ENCODE results near the gene USP15. TPM values are rescaled to one million over a fixed set of nuclear protein-coding genes. Genes with fewer than 3 reads are reported as not detected.
A peak's percentile ranks its signal among the peaks of the same experiment; 100 is the strongest.

Gene USP15
- total and polyA plus RNA-seq, 4 experiments from 2014 or later: 79.1 to 156 (median 119) TPM

- Mint-ChIP-seq H3K9me3 (peaks cover 0 to 2% (median 0%) of the 10 kb centered on the region in 8 donors), H3K27ac (peak overlapping the region; percentile 21 to 95 (median 70)), H3K27me3 (no peaks in the 10 kb centered on the region), H3K4me1 (peaks cover 46 to 86% (median 60%) of the 10 kb centered on the region in 4 donors), H3K4me3 (peak overlapping the region; percentile 70 to 98 (median 83)), H3K36me3 (peaks cover 11 to 27% of the 10 kb centered on the region in 2 donors)
- ChIA-PET POLR2A (ENCODE audit: partially characterized antibody) (interaction anchor here (0.9 kb wide), 1 partner anchor 12 kb away, joined by 3 read pairs; no protein-coding TSS in a partner anchor), CTCF (ENCODE audit: partially characterized antibody) (no interaction called here)
- DNase-seq: no peak
- Histone ChIP-seq H3K4me3 (ENCODE audit: low read length in 2 of 2) (peak overlapping the region in 1 of 2 donors; percentile 29), H3K4me1 (ENCODE audit: insufficient read depth, low read length) (peaks cover 79% of the 10 kb centered on the region), H3K36me3 (ENCODE audit: insufficient read depth, low read length) (no peaks in the 10 kb centered on the region), H3K27ac (ENCODE audit: low read depth, low read length) (peak overlapping the region; percentile 46), H3K9me3 (ENCODE audit: control insufficient read depth in 1 of 2, low read length in 2 of 2) (no peaks in the 10 kb centered on the region), H3K27me3 (ENCODE audit: insufficient read depth, low read length) (no peaks in the 10 kb centered on the region)
- intact Hi-C loops (cut with micrococcal nuclease): loop anchor here (5.0 to 10.0 kb wide), 4 partner anchors 34 to 532 kb away; no protein-coding TSS in a partner anchor
Measured at GRCh38 chr12:62263232-62263631, 3.0 kb downstream of the USP15 start.

- peak overlapping the region; percentile 46 for H3K27ac ChIP-seq (ENCODE audit: low read depth, low read length)
- Mint-ChIP-seq H3K27ac (peak overlapping the region; percentile 53 to 95 (median 90)), H3K4me3 (peak overlapping the region; percentile 70 to 98 (median 83)), H3K36me3 (peaks cover 11 to 29% of the 10 kb centered on the region in 2 donors), H3K27me3 (no peaks in the 10 kb centered on the region), H3K9me3 (peaks cover 0 to 2% (median 0%) of the 10 kb centered on the region in 8 donors), H3K4me1 (peaks cover 47 to 86% (median 61%) of the 10 kb centered on the region in 4 donors)
- intact Hi-C loops (cut with micrococcal nuclease): loop anchor here (5.0 to 10.0 kb wide), 4 partner anchors 33 to 531 kb away; no protein-coding TSS in a partner anchor
- H3K4me3 ChIP-seq (ENCODE audit: low read length in 2 of 2): peak overlapping the region; percentile 3 to 29
- no peaks in the 10 kb centered on the region for H3K9me3 ChIP-seq (ENCODE audit: control insufficient read depth in 1 of 2, low read length in 2 of 2)
- no peaks in the 10 kb centered on the region for H3K27me3 ChIP-seq (ENCODE audit: insufficient read depth, low read length)
- H3K4me1 ChIP-seq (ENCODE audit: insufficient read depth, low read length): peaks cover 79% of the 10 kb centered on the region
- ChIA-PET POLR2A (ENCODE audit: partially characterized antibody) (interaction anchor here (0.9 kb wide), 1 partner anchor 11 kb away, joined by 3 read pairs; no protein-coding TSS in a partner anchor), CTCF (ENCODE audit: partially characterized antibody) (no interaction called here)
- no peaks in the 10 kb centered on the region for H3K36me3 ChIP-seq (ENCODE audit: insufficient read depth, low read length)
- peak in 1 of 5 donors; percentile 37 for DNase-seq
Measured at GRCh38 chr12:62263966-62264365, 3.8 kb downstream of the USP15 start.

GRCh38 chr12:62264706-62265105 lies 4.5 kb downstream of the USP15 start:
- DNase-seq: peak in 2 of 5 donors; percentile 18 to 21
- H3K4me3 ChIP-seq (ENCODE audit: low read length in 2 of 2): no peak overlapping the region
- intact Hi-C loops (cut with micrococcal nuclease): loop anchor here (5.0 to 10.0 kb wide), 4 partner anchors 33 to 530 kb away; no protein-coding TSS in a partner anchor

GRCh38 chr12:62265511-62265910 lies 5.3 kb downstream of the USP15 start:
- H3K4me1 ChIP-seq (ENCODE audit: insufficient read depth, low read length): peaks cover 92% of the 10 kb centered on the region
- H3K4me1 Mint-ChIP-seq: peaks cover 56 to 85% (median 72%) of the 10 kb centered on the region in 4 donors
- no peaks in the 10 kb centered on the region for H3K27me3 Mint-ChIP-seq
- peaks cover 7 to 20% of the 10 kb centered on the region in 2 donors for H3K36me3 Mint-ChIP-seq
- no peak overlapping the region for H3K27ac ChIP-seq (ENCODE audit: low read depth, low read length)
- H3K27me3 ChIP-seq (ENCODE audit: insufficient read depth, low read length): no peaks in the 10 kb centered on the region
- peak overlapping the region in 3 of 8 donors; percentile 9 to 98 (median 43) for H3K4me3 Mint-ChIP-seq
- no peaks in the 10 kb centered on the region for H3K36me3 ChIP-seq (ENCODE audit: insufficient read depth, low read length)
- ChIA-PET POLR2A (ENCODE audit: partially characterized antibody) (no interaction called here), CTCF (ENCODE audit: partially characterized antibody) (no interaction called here)
- no peak for DNase-seq
- no peaks in the 10 kb centered on the region for H3K9me3 ChIP-seq (ENCODE audit: control insufficient read depth in 1 of 2, low read length in 2 of 2)
- peak overlapping the region in 3 of 7 donors; percentile 48 to 95 (median 81) for H3K27ac Mint-ChIP-seq
- peaks cover 0 to 2% (median 0%) of the 10 kb centered on the region in 8 donors for H3K9me3 Mint-ChIP-seq
- H3K4me3 ChIP-seq (ENCODE audit: low read length in 2 of 2): peak overlapping the region in 1 of 2 donors; percentile 17
- intact Hi-C loops (cut with micrococcal nuclease): loop anchor here (10.0 kb wide), 1 partner anchor 529 kb away; no protein-coding TSS in a partner anchor

More at GRCh38 chr12:62264706-62265105, 4.5 kb downstream of the USP15 start:
- ChIA-PET CTCF (ENCODE audit: partially characterized antibody) (no interaction called here), POLR2A (ENCODE audit: partially characterized antibody) (no interaction called here)
- H3K27me3 ChIP-seq (ENCODE audit: insufficient read depth, low read length): no peaks in the 10 kb centered on the region
- H3K27ac ChIP-seq (ENCODE audit: low read depth, low read length): peak overlapping the region; percentile 46
- Mint-ChIP-seq H3K27ac (peak overlapping the region; percentile 81 to 95 (median 88)), H3K36me3 (peaks cover 11 to 25% of the 10 kb centered on the region in 2 donors), H3K4me1 (peaks cover 49 to 83% (median 64%) of the 10 kb centered on the region in 4 donors), H3K4me3 (peak overlapping the region; percentile 73 to 98 (median 83)), H3K9me3 (peaks cover 0 to 2% (median 0%) of the 10 kb centered on the region in 8 donors), H3K27me3 (no peaks in the 10 kb centered on the region)
- H3K4me1 ChIP-seq (ENCODE audit: insufficient read depth, low read length): peaks cover 84% of the 10 kb centered on the region
- H3K9me3 ChIP-seq (ENCODE audit: control insufficient read depth in 1 of 2, low read length in 2 of 2): no peaks in the 10 kb centered on the region
- H3K36me3 ChIP-seq (ENCODE audit: insufficient read depth, low read length): no peaks in the 10 kb centered on the region

GRCh38 chr12:62267026-62267425 lies 6.8 kb downstream of the USP15 start:
- CTCF ChIA-PET (ENCODE audit: partially characterized antibody): interaction anchor here (1.4 to 2.1 kb wide), 2 partner anchors 56 to 171 kb away, joined by 5 read pairs; no protein-coding TSS in a partner anchor
- peaks cover 64 to 92% (median 79%) of the 10 kb centered on the region in 4 donors for H3K4me1 Mint-ChIP-seq
- H3K4me3 Mint-ChIP-seq: peak overlapping the region in 6 of 8 donors; percentile 39 to 74 (median 53)
- H3K36me3 Mint-ChIP-seq: peaks cover 7 to 17% of the 10 kb centered on the region in 2 donors
- no peak for DNase-seq
- Histone ChIP-seq H3K27me3 (ENCODE audit: insufficient read depth, low read length) (no peaks in the 10 kb centered on the region), H3K27ac (ENCODE audit: low read depth, low read length) (no peak overlapping the region), H3K4me3 (ENCODE audit: low read length in 2 of 2) (no peak overlapping the region), H3K36me3 (ENCODE audit: insufficient read depth, low read length) (no peaks in the 10 kb centered on the region), H3K4me1 (ENCODE audit: insufficient read depth, low read length) (peaks cover 97% of the 10 kb centered on the region), H3K9me3 (ENCODE audit: control insufficient read depth in 1 of 2, low read length in 2 of 2) (no peaks in the 10 kb centered on the region)
- no peaks in the 10 kb centered on the region for H3K27me3 Mint-ChIP-seq
- H3K9me3 Mint-ChIP-seq: no peaks in the 10 kb centered on the region
- H3K27ac Mint-ChIP-seq: peak overlapping the region in 2 of 7 donors; percentile 2 to 48
- intact Hi-C loops (cut with micrococcal nuclease): loop anchor here (10.0 kb wide), 1 partner anchor 528 kb away; no protein-coding TSS in a partner anchor
- POLR2A ChIA-PET (ENCODE audit: partially characterized antibody): no interaction called here

- Mint-ChIP-seq H3K27ac (peak overlapping the region in 3 of 7 donors; percentile 2 to 48 (median 15)), H3K27me3 (no peaks in the 10 kb centered on the region), H3K4me1 (peaks cover 67 to 93% (median 81%) of the 10 kb centered on the region in 4 donors), H3K9me3 (no peaks in the 10 kb centered on the region), H3K36me3 (peaks cover 7 to 17% of the 10 kb centered on the region in 2 donors), H3K4me3 (peak overlapping the region in 7 of 8 donors; percentile 5 to 74 (median 40))
- intact Hi-C loops (cut with micrococcal nuclease): loop anchor here (10.0 kb wide), 1 partner anchor 527 kb away; no protein-coding TSS in a partner anchor
- no peaks in the 10 kb centered on the region for H3K27me3 ChIP-seq (ENCODE audit: insufficient read depth, low read length)
- H3K36me3 ChIP-seq (ENCODE audit: insufficient read depth, low read length): no peaks in the 10 kb centered on the region
- CTCF ChIA-PET (ENCODE audit: partially characterized antibody): interaction anchor here (1.4 to 2.1 kb wide), 2 partner anchors 57 to 171 kb away, joined by 5 read pairs; no protein-coding TSS in a partner anchor
- POLR2A ChIA-PET (ENCODE audit: partially characterized antibody): interaction anchor here (1.5 kb wide), 1 partner anchor 9 kb away, joined by 4 read pairs; no protein-coding TSS in a partner anchor
- H3K4me3 ChIP-seq (ENCODE audit: low read length in 2 of 2): no peak overlapping the region
- no peak overlapping the region for H3K27ac ChIP-seq (ENCODE audit: low read depth, low read length)
- peaks cover 97% of the 10 kb centered on the region for H3K4me1 ChIP-seq (ENCODE audit: insufficient read depth, low read length)
- H3K9me3 ChIP-seq (ENCODE audit: control insufficient read depth in 1 of 2, low read length in 2 of 2): no peaks in the 10 kb centered on the region
- DNase-seq: no peak
Measured at GRCh38 chr12:62267480-62267879, 7.3 kb downstream of the USP15 start.

GRCh38 chr12:62268956-62269355 lies 8.8 kb downstream of the USP15 start:
- intact Hi-C loops (cut with micrococcal nuclease): loop anchor here (2.0 to 10.0 kb wide), 2 partner anchors 14 to 526 kb away; no protein-coding TSS in a partner anchor
- peaks cover 97% of the 10 kb centered on the region for H3K4me1 ChIP-seq (ENCODE audit: insufficient read depth, low read length)
- CTCF ChIA-PET (ENCODE audit: partially characterized antibody): interaction anchor here (2.1 kb wide), 1 partner anchor 169 kb away, joined by 5 read pairs; no protein-coding TSS in a partner anchor
- no peaks in the 10 kb centered on the region for H3K27me3 Mint-ChIP-seq
- POLR2A ChIA-PET (ENCODE audit: partially characterized antibody): interaction anchor here (1.5 kb wide), 1 partner anchor 10 kb away, joined by 4 read pairs; no protein-coding TSS in a partner anchor
- no peaks in the 10 kb centered on the region for H3K9me3 Mint-ChIP-seq
- peak overlapping the region in 6 of 8 donors; percentile 9 to 76 (median 34) for H3K4me3 Mint-ChIP-seq
- no peak overlapping the region for H3K27ac ChIP-seq (ENCODE audit: low read depth, low read length)
- H3K4me3 ChIP-seq (ENCODE audit: low read length in 2 of 2): no peak overlapping the region
- H3K9me3 ChIP-seq (ENCODE audit: control insufficient read depth in 1 of 2, low read length in 2 of 2): no peaks in the 10 kb centered on the region
- peak overlapping the region in 1 of 7 donors; percentile 63 for H3K27ac Mint-ChIP-seq
- H3K4me1 Mint-ChIP-seq: peaks cover 72 to 93% (median 83%) of the 10 kb centered on the region in 4 donors
- no peaks in the 10 kb centered on the region for H3K27me3 ChIP-seq (ENCODE audit: insufficient read depth, low read length)
- peaks cover 4 to 14% of the 10 kb centered on the region in 2 donors for H3K36me3 Mint-ChIP-seq
- DNase-seq: no peak
- H3K36me3 ChIP-seq (ENCODE audit: insufficient read depth, low read length): no peaks in the 10 kb centered on the region
